Tibial nerve (tissue), 4 donors: ENCODE results near the gene XRCC4.

Experiments used
- EP300 ChIP-seq, 2 donors: sonication (generic); formaldehyde crosslinking; IDR thresholded peaks; one replicate each; pipeline ENCODE4 v1.6.1; 2017; ENCODE audit warnings: antibody characterized with exemption in 2 of 2, mild to moderate bottlenecking in 1 of 2
- POLR2A ChIP-seq, 2 donors: fragments of 450-650 bp; IDR thresholded peaks; one replicate each; pipeline ENCODE4 v1.6.1; 2017; ENCODE audit warnings: antibody characterized with exemption in 2 of 2, mild to moderate bottlenecking in 2 of 2, moderate library complexity in 2 of 2
- TF ChIP-seq, protein P1 (sequence below), 5 experiments: fragments of 200-600 bp in 3 of 5; fragments of 450-650 bp in 2 of 5; sonication (generic) in 3 of 5; IDR thresholded peaks; one replicate each; pipeline ENCODE4 v1.5.1; 2016 to 2019; ENCODE audit warnings: antibody characterized with exemption in 5 of 5, mild to moderate bottlenecking in 3 of 5, moderate library complexity in 2 of 5

DNA sequence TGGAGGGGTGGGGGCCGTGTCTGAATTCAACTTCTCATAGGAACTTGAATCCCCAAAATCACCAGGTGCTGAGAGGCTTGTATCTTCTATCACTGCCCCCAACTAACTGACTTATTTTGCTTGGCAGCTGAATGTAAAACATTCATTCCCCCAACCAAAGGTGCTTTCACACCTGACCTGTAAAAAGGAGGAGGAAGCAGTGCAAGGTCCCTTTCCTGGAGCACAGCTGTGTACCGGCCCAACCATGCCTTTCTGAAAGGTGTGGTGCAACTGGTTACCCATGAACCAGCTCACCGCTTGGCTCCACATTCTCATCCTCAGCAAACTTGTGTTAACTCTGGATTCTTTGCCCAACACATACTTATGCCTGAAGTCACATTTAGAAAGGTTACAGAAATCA, 34.8 kb upstream of the XRCC4 start:
- TF ChIP-seq, protein P1, sequence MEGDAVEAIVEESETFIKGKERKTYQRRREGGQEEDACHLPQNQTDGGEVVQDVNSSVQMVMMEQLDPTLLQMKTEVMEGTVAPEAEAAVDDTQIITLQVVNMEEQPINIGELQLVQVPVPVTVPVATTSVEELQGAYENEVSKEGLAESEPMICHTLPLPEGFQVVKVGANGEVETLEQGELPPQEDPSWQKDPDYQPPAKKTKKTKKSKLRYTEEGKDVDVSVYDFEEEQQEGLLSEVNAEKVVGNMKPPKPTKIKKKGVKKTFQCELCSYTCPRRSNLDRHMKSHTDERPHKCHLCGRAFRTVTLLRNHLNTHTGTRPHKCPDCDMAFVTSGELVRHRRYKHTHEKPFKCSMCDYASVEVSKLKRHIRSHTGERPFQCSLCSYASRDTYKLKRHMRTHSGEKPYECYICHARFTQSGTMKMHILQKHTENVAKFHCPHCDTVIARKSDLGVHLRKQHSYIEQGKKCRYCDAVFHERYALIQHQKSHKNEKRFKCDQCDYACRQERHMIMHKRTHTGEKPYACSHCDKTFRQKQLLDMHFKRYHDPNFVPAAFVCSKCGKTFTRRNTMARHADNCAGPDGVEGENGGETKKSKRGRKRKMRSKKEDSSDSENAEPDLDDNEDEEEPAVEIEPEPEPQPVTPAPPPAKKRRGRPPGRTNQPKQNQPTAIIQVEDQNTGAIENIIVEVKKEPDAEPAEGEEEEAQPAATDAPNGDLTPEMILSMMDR (IDR thresholded peaks at IDR 0.05): no peak
- no peak for TF ChIP-seq POLR2A (IDR thresholded peaks at IDR 0.05)
- no peak for TF ChIP-seq EP300 (IDR thresholded peaks at IDR 0.05)
